Stimulated activated naive B cell treated with anti-CD40 and anti-IgM and Interleukin-4, amounts not matched to agents 10 μg/mL and 1 μg/mL and 100 μg/mL, for 72 hours (primary cell): Measurements from ENCODE around the gene MPP4.
"Not testable (repeated sequence)": the region's sequence is repeated elsewhere in the genome, so short reads cannot be mapped to it uniquely, and the experiment has no call there.

Experiments
- ATAC-seq, 2 donors: fragments of 150-1000 bp; cut with Tn5 transposase; replicated peaks; 2 replicates each; pipeline ENCODE4 v1.10.0; 2021; ENCODE audit warnings: moderate library complexity in 1 of 2
- DNase-seq: peaks from one replicate; pipeline ENCODE4 v3.0.0; 2021
- H3K27ac Mint-ChIP-seq: one replicate; pipeline ENCODE4 v1.8.0; 2022; ENCODE audit warnings: mild to moderate bottlenecking, mixed read lengths
- H3K27me3 Mint-ChIP-seq, 2 donors: one replicate each; pipeline ENCODE4 v1.8.0; 2022; ENCODE audit warnings: mixed read lengths in 2 of 2
- H3K36me3 Mint-ChIP-seq, 2 donors: one replicate each; pipeline ENCODE4 v1.8.0; 2022; ENCODE audit warnings: mixed read lengths in 2 of 2, mild to moderate bottlenecking in 1 of 2
- H3K4me1 Mint-ChIP-seq, 2 donors: one replicate each; pipeline ENCODE4 v1.8.0; 2022; ENCODE audit warnings: mixed read lengths in 2 of 2, mild to moderate bottlenecking in 1 of 2
- H3K4me3 Mint-ChIP-seq, 2 donors: one replicate each; pipeline ENCODE4 v1.8.0; 2022; ENCODE audit warnings: mild to moderate bottlenecking in 2 of 2, mixed read lengths in 2 of 2, moderate library complexity in 1 of 2
- H3K9me3 Mint-ChIP-seq, 2 donors: one replicate each; pipeline ENCODE4 v1.8.0; 2022; ENCODE audit warnings: mixed read lengths in 2 of 2, mild to moderate bottlenecking in 1 of 2

Gene MPP4

DNA sequence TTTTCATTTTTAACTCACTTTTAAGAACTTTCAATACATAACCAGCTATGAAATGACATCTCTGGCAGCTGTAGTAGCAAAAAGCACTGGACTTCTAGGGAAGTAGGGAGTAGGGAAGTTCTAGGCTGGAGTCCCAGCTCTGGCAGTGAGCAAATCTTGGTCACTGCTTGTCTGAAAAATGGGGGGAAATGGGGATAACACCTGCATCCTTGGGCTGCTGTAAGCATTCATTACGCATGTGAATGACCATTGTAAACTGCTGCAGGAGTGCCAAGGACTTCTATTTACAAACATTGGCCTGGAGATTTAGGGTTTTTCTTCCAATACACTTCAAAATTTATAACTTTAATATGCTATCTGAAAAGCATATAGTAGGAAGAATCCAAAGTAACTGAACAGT, 972 bp upstream of the MPP4 start:
- Mint-ChIP-seq H3K27me3 (no peaks in the 10 kb centered on the region), H3K36me3 (peaks cover 15 to 26% of the 10 kb centered on the region in 2 donors), H3K4me3 (no peak overlapping the region), H3K4me1 (no peaks in the 10 kb centered on the region), H3K27ac (no peak overlapping the region), H3K9me3 (no peaks in the 10 kb centered on the region)
- no peak for ATAC-seq
- no peak for DNase-seq

DNA sequence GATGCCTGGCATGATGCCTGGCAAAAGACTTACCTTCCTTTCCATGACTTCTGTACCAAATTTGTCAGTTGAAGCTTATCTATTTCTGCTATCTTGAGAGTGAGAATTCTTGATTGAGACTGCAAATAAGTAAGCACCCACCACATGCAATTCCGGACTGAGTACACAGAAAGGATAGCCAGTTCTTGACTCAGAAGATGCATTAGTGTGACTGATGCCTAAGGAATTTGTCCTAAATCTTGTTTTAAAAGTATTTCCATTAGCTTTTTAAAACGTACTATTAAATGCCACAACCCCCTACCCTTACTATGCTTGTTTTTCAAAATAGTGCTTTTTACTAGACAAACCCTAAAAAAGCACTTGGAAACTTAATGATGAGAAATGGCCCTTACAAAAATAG, 545 bp downstream of the MPP4 start:
- Mint-ChIP-seq H3K9me3 (no peaks in the 10 kb centered on the region), H3K4me1 (no peaks in the 10 kb centered on the region), H3K27ac (no peak overlapping the region), H3K27me3 (no peaks in the 10 kb centered on the region), H3K36me3 (peaks cover 8 to 13% of the 10 kb centered on the region in 2 donors), H3K4me3 (no peak overlapping the region)
- DNase-seq = no peak
- no peak for ATAC-seq

DNA sequence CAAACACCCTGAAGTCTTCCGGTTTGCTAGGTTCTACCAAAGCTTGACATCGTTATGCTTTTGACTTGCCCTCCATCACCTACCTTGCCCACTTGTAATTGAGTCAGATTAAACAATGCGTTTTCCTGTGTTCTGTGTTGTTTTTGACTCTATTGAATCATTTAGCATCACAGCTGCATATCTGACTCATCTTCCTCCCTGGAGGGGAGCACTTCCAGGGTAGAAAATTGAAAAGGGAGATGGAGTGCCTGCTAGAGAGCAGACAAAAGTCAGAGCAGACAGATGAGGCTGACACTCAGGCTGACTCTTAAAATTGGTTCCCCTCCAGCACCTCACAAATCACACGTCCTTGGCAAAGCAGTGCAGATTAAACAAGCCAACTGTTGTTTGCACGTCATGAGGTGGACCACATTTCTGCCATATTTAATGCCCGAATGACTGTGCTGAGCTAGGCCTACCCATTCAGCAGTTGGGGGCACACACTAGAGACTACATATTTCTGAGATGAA, 2.2 kb downstream of the MPP4 start:
- Mint-ChIP-seq H3K9me3 (no peaks in the 10 kb centered on the region), H3K27me3 (no peaks in the 10 kb centered on the region), H3K4me3 (no peak overlapping the region), H3K27ac (no peak overlapping the region), H3K36me3 (peaks cover 6 to 9% of the 10 kb centered on the region in 2 donors), H3K4me1 (no peaks in the 10 kb centered on the region)
- ATAC-seq (no peak), DNase-seq (no peak)

DNA sequence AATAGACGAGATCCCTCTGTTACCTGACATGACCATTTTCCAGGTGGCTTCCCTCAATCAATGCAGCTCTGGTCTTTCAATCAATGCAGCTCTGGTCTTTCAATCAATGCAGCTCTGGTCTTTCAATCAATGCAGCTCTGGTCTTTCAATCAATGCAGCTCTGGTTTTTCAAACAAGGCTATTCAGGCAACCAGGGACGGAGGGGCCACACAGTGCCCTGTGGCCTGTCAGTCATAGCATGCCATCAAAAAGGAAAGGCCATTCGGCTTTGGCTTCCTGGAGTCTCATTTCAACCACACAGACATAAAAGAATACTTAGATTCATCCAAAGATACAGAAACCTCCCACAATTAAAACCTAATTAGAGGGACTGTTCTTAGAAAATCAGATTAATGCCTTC, 13.3 kb downstream of the MPP4 start:
- H3K27me3 Mint-ChIP-seq = peaks cover 16 to 26% of the 10 kb centered on the region in 2 donors
- no peak for DNase-seq
- no peak overlapping the region for H3K27ac Mint-ChIP-seq
- no peaks in the 10 kb centered on the region for H3K4me1 Mint-ChIP-seq
- no peaks in the 10 kb centered on the region for H3K36me3 Mint-ChIP-seq
- H3K9me3 Mint-ChIP-seq = no peaks in the 10 kb centered on the region
- ATAC-seq = no peak
- H3K4me3 Mint-ChIP-seq = no peak overlapping the region

DNA sequence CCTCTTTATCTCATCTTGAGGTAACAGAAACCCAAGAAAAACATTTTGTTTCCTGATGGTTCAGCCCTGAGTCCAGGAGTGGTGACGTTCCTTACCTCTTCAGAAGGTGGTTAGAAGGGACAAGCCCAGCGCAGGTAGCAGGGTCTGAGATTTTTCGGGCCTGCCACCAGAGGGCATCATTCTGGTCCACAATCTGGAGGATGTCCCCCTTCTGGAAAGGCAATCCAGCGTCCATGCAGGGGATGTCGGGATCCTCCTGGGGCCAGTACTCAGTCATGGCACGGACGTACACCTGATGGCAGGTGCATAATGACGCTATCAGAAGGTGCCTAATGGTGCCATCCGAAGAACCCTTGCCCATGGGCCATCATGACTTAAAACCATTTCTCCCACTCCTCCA, 17.7 kb downstream of the MPP4 start:
- Mint-ChIP-seq H3K9me3 (no peaks in the 10 kb centered on the region), H3K4me3 (no peak overlapping the region), H3K36me3 (no peaks in the 10 kb centered on the region), H3K27me3 (peaks cover 5 to 11% of the 10 kb centered on the region in 2 donors), H3K4me1 (no peaks in the 10 kb centered on the region), H3K27ac (no peak overlapping the region)
- no peak for ATAC-seq
- no peak for DNase-seq

DNA sequence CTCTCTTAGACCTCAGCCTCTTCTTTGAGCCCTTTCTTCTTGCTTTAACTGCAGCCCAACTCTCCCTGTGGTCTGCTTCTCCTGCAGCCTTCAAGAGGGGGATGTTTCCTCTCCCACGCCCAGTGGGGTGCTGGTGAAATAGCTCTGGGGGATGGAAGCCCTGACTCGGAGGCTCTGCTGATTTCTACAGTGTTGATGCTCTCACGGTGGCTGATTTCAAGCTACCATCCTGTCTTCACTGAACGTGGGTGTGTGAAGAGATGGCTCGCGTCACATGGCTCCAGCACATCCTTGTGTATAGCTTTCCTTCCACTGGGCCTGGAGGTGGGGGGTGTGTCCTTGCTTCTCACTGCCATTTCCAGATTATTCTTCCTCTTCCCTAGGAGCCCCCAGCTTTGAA, 20.0 kb downstream of the MPP4 start:
- Mint-ChIP-seq H3K27ac (no peak overlapping the region), H3K4me1 (no peaks in the 10 kb centered on the region), H3K4me3 (no peak overlapping the region), H3K27me3 (peaks cover 5 to 6% of the 10 kb centered on the region in 2 donors), H3K36me3 (no peaks in the 10 kb centered on the region), H3K9me3 (no peaks in the 10 kb centered on the region)
- ATAC-seq = no peak
- no peak for DNase-seq

DNA sequence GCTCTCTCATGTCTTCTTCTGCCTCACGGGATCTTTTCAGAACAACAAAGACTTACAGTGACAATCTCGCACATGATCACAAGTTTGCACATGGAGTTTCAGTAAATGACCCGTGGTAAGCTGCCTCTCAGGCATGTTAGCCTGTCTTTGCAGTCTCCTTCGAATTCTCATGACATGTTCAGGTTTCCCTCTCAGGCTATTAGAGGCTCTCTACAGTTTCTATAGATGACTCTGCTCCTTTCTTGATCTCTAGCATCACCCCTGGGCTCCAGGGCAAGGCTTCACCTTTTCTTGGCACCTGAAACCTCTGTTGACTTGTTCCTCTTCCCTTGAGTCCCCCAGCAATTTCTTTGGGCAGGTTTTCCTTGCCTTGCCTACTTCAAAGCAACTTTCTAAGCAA, 23.0 kb downstream of the MPP4 start:
- H3K27me3 Mint-ChIP-seq = peaks cover 10 to 17% of the 10 kb centered on the region in 2 donors
- no peak for ATAC-seq
- peaks cover 0 to 2% of the 10 kb centered on the region in 2 donors for H3K9me3 Mint-ChIP-seq
- H3K36me3 Mint-ChIP-seq = peaks cover 0 to 2% of the 10 kb centered on the region in 2 donors
- no peaks in the 10 kb centered on the region for H3K4me1 Mint-ChIP-seq
- H3K4me3 Mint-ChIP-seq = no peak overlapping the region
- H3K27ac Mint-ChIP-seq = no peak overlapping the region
- no peak for DNase-seq

DNA sequence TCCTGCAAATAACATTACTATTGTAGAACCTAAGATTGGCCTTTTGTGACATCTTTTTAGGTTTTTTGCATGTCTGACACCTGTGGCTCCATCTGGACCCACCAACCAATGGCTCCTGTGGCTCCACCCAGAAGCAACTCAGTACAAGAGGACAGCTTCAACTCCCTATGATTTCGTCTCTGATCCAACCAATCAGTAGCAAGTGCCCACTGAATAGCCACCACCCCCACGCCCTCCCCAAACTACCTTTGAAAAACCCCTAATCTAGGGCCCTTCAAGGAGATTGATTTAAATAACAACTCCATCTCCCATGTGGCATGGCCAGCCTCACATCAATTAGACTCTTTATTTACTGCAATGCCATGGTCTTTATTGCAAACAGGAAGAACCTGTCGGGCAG, 23.6 kb downstream of the MPP4 start:
- ATAC-seq (no peak), DNase-seq (no peak)
- Mint-ChIP-seq H3K4me1 (no peaks in the 10 kb centered on the region), H3K27ac (no peak overlapping the region), H3K36me3 (peaks cover 0 to 2% of the 10 kb centered on the region in 2 donors), H3K27me3 (peaks cover 10 to 17% of the 10 kb centered on the region in 2 donors), H3K4me3 (no peak overlapping the region), H3K9me3 (peaks cover 0 to 2% of the 10 kb centered on the region in 2 donors)

DNA sequence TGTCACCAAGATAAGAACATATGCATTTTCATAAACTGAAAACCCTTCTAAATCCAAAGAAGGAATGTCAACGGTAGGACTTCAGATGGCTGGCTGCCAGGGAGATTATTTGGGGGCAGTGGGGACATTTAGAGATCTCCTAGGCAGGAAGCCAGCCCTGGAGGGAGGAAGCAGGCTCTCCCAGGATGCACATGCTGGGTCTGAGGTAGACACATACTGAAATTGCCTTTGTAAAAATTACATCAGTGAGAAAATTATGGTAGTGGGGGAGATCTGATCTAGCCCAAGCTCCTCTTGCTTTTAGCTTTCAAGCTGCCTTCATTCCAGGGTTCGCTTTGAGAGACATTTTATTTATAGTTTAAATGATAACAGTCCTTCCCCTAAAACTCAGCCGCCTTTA, 24.1 kb downstream of the MPP4 start:
- H3K27me3 Mint-ChIP-seq = peaks cover 10 to 17% of the 10 kb centered on the region in 2 donors
- H3K27ac Mint-ChIP-seq = no peak overlapping the region
- peaks cover 0 to 2% of the 10 kb centered on the region in 2 donors for H3K36me3 Mint-ChIP-seq
- H3K4me3 Mint-ChIP-seq = no peak overlapping the region
- H3K4me1 Mint-ChIP-seq = no peaks in the 10 kb centered on the region
- DNase-seq (no peak), ATAC-seq (no peak)
- H3K9me3 Mint-ChIP-seq = peaks cover 0 to 2% of the 10 kb centered on the region in 2 donors

DNA sequence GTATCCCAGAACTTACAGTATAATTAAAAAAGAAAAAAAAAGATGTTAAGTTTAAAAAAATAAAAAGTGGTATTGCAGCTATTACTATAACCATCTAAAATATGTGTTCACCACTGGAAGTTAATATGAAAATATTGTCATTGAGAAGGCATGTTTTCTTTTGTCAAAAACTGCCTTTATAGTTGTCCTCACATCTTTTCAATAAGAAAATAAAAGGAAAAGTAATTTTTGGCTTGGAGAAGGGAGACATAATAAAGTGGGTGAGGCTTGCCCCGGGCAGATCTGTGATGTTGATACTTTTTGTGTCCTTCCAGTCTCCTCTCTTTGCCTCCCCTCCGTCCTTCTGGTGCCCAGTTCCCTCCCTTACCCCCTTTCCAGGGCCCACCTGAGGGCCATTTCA, 24.9 kb downstream of the MPP4 start:
- peaks cover 0 to 2% of the 10 kb centered on the region in 2 donors for H3K9me3 Mint-ChIP-seq
- ATAC-seq (no peak), DNase-seq (no peak)
- H3K4me3 Mint-ChIP-seq = no peak overlapping the region
- peaks cover 10 to 17% of the 10 kb centered on the region in 2 donors for H3K27me3 Mint-ChIP-seq
- H3K4me1 Mint-ChIP-seq = no peaks in the 10 kb centered on the region
- H3K27ac Mint-ChIP-seq = no peak overlapping the region
- peaks cover 0 to 2% of the 10 kb centered on the region in 2 donors for H3K36me3 Mint-ChIP-seq

DNA sequence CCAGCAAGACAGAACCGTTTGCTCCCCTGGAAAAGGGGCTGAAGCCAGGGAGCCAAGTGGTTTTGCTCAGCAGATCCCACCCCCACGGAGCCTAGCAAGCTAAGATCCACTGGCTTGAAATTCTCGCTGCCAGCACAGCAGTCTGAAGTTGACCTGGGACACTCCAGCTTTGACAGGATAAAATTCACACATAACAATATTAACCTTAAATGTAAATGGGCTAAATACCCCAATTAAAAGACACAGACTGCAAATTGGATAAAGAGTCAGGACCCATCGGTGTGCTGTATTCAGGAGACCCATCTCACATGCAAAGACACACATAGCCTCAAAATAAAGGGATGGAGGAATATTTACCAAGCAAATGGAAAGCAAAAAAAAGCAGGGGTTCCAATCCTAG, 27.2 kb downstream of the MPP4 start:
- H3K36me3 Mint-ChIP-seq, DNase-seq, H3K27ac Mint-ChIP-seq, ATAC-seq, H3K9me3 Mint-ChIP-seq, H3K4me1 Mint-ChIP-seq, H3K4me3 Mint-ChIP-seq: not testable (repeated sequence)
- H3K27me3 Mint-ChIP-seq = peaks cover 10 to 17% of the 10 kb centered on the region in 2 donors

DNA sequence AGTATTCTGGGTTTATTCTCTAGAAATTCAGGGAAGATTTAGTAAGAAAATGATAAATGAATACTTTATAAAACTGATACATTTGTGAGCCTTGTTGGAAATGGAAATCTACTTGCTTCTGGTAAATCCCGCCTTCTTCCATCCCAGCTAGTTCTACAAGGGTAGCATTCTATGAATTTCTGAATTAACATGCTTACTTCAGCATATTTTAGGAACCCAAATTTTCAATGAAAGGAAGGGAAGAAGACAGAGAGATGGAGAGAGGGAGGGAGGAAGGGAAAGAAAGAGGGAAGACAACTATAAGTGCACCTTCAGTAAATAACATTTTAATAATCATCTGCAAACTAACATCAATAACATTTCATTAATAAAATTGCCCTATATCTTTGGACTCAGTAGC, 28.6 kb downstream of the MPP4 start:
- Mint-ChIP-seq H3K4me3 (no peak overlapping the region), H3K27ac (no peak overlapping the region), H3K27me3 (peaks cover 11 to 17% of the 10 kb centered on the region in 2 donors), H3K9me3 (peaks cover 0 to 2% of the 10 kb centered on the region in 2 donors), H3K4me1 (no peaks in the 10 kb centered on the region), H3K36me3 (peaks cover 0 to 2% of the 10 kb centered on the region in 2 donors)
- ATAC-seq (no peak), DNase-seq (no peak)

DNA sequence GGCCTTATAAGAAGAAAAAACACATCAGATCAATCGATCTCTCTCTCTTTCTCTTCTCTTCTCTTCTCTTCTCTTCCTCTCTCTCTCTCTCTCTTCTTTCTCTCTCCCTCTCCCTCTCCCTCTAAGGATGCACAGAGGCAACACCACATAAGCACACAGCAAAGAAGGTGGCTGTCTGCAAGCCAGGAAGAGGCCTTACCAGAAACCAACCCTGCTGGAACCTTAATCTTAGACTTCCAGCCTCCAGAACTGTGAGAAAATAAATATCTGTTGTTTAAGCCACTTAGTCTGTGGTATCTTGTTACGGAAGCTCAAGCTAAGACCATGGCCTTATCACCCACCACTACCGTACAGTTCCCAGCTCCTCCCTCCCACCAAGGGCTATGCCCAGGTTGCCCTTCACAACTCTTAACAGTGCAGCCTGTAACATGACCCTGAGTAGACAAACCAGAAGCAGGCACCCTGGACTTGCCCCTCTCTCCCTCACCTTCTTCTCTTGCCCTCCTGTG, 30.0 kb downstream of the MPP4 start:
- H3K36me3 Mint-ChIP-seq = peaks cover 0 to 2% of the 10 kb centered on the region in 2 donors
- DNase-seq (no peak), ATAC-seq (no peak)
- no peak overlapping the region for H3K4me3 Mint-ChIP-seq
- H3K27me3 Mint-ChIP-seq = peaks cover 17 to 19% of the 10 kb centered on the region in 2 donors
- peaks cover 0 to 2% of the 10 kb centered on the region in 2 donors for H3K9me3 Mint-ChIP-seq
- no peaks in the 10 kb centered on the region for H3K4me1 Mint-ChIP-seq
- H3K27ac Mint-ChIP-seq = no peak overlapping the region

DNA sequence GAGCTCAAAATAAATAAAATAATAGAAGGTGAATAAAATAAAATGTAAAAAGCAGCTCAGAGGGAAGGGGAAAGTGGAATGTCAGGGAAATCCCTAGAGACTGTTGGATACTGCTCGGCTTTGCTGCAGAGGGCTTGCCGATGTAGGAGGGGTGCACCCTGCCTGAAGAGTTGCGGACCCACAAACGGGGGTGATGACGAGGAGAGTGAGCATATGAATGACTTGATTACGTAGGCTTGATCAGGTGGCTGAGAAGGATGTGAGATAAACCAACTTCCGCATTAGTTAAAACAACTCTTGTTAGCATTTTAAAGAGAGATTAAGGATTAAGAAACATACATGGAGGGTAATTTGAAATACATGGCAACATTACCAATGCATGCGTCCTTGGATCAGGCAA, 34.1 kb downstream of the MPP4 start:
- no peak overlapping the region for H3K4me3 Mint-ChIP-seq
- H3K27me3 Mint-ChIP-seq = peaks cover 0 to 13% of the 10 kb centered on the region in 2 donors

DNA sequence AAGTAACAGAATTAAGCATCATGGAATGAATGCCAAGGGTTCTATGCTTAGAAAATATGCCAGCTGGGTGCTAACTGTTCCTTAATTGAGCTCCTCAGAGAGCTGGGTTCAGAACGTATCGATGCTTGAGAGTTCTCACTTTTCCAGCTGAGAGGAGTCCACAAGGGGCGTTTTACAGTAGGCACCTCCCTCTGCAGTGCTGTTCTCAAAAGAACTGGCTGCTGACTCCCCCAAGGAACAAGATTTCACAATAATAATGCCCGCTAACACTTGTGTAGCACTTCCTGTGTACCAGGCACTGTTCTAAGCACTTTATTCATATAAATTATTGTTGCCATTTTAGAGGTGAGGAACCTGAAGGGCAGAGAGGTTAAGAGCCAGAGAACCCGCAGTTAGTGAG, 37.1 kb downstream of the MPP4 start:
- DNase-seq = no peak
- no peaks in the 10 kb centered on the region for H3K9me3 Mint-ChIP-seq
- H3K4me3 Mint-ChIP-seq = no peak overlapping the region
- no peaks in the 10 kb centered on the region for H3K4me1 Mint-ChIP-seq
- no peaks in the 10 kb centered on the region for H3K36me3 Mint-ChIP-seq
- peaks cover 0 to 15% of the 10 kb centered on the region in 2 donors for H3K27me3 Mint-ChIP-seq
- ATAC-seq = no peak
- H3K27ac Mint-ChIP-seq = no peak overlapping the region

More for the DNA sequence above, 34.1 kb downstream of the MPP4 start:
- no peaks in the 10 kb centered on the region for H3K4me1 Mint-ChIP-seq
- ATAC-seq (no peak), DNase-seq (no peak)
- H3K36me3 Mint-ChIP-seq = no peaks in the 10 kb centered on the region
- H3K27ac Mint-ChIP-seq = no peak overlapping the region
- no peaks in the 10 kb centered on the region for H3K9me3 Mint-ChIP-seq
